ENCODE measurements around the gene CCDC18.
A peak's percentile ranks its signal among the peaks of the same experiment; 100 is the strongest.
"Not testable (repeated sequence)": the region's sequence is repeated elsewhere in the genome, so short reads cannot be mapped to it uniquely, and the experiment has no call there.

CCDC18 gene

DNA sequence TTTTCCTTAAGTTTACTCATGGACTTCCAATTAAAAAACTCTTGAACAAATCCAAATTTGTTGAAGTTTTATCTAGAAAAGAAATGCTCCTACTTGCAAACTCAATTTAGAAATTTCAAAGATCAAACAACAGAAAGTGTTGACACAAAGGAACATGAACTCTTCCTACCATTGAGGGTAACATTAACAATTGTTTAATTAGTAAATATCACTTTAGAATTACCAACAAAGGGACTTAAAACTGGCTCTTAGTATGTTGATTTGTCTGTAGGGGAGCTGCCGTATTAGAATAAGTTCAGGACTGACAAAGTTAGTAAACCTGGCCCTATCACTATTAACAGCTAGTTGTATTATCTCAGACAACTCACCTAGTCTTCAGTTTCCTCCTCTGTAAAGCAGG lies 57.9 kb downstream of the CCDC18 start:
- no peak for DNase-seq

DNA sequence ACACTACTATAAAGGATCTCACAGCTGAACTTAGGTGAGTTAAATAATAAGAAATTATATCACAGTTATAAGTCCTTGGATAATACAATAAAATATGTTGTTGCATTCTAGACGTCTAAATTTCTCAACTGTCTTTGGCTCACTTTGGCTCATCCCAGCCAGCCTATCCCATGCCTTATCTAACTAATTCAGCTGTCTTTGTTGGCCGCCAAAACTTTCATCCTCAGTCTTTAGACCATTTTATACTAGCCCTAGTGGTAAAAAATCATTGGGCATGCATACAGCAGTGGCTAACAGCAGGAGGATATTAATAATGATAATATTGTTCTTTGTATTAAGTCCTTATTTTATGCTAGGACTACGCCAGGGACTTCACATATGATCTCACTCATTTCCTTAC lies 59.3 kb downstream of the CCDC18 start:
- DNase-seq: no peak

DNA sequence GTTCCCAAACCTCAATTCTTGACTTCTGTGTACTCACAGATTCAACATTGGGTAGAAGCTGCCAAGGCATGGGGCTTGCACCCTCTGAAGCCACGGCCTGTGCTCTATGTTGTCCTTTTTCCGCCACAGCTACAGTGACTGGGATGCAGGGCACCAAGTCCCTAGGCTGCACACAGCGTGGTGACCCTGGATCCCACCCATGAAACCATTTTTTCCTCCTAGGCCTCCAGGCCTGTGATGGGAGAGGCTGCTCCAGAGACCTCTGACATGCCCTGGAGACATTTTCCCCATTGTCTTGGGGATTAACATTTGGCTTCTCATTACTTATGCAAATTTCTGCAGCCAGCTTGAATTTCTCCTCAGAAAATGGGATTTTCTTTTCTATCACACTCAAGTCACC lies 62.7 kb downstream of the CCDC18 start:
- DNase-seq: not testable (repeated sequence)

DNA sequence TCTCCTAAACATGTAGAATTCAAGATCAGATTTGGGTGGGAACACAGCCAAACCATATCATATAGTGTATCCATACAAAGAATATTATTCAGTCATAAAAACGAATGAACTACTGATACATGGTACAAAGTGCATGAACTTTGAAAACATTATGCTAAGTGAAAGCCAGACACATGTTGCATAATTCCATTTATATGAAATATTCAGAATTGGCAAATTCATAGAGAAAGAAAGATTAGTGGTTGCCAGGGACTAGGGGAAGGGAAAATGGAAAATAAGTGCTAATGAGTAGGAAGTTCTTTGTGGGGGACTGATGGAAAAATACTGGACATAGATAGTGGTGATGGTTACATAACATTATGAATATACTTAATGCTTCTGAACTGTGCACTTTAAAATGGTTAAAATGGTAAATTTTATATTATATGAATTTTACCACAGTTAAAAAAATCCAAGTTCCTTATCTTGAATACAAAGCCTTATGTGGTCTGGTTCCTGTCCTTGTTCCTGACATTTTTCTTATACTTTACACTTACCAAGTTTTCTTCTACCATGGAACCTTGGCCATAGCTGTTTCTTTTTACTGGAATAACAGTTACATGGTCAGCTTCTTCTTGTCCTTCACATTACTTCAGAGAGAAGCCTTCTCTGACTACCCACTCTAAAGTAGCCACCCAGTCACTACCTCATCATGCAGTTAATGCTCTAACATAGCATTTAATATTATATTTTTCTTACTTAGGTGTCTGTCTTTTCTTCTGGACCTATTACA lies 64.0 kb downstream of the CCDC18 start:
- no peak for DNase-seq

DNA sequence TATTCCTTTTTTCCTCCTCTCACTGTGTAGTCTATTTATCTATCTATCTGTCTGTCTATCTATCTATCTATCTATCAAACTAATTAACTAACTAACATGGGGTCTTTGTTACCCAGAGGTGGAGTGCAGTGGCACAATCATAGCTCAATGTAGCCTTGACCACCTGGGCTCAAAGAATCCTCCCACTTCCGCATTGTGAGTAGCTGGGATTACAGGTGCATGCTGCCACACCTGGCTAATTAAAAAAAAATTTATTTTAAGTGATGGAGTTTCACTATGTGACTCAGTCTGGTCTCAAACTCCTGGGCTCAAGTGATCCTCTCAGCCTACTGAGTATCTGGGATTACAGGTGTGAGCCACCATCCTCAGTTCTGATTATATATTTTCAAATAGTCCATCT lies 71.4 kb downstream of the CCDC18 start:
- DNase-seq: no peak

DNA sequence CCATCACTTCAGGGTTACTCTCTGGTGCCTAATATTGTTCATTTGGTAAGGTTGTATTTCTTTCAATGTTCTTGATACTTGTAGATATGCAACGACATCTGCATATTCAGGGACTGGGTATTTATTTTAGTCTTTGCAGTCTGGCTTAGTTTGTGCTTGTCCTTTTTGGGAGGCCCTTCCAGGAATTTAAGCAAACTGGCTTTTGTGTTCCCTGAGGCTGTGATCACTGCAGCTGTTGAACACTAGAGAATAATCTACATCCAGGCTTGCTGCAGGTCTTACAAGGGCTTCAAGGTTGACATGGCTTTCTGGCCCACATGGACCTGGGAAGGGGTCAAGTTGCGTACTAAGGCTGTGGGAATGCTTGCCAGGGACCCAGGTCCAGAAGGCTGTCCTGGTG lies 72.1 kb downstream of the CCDC18 start:
- no peak for DNase-seq

DNA sequence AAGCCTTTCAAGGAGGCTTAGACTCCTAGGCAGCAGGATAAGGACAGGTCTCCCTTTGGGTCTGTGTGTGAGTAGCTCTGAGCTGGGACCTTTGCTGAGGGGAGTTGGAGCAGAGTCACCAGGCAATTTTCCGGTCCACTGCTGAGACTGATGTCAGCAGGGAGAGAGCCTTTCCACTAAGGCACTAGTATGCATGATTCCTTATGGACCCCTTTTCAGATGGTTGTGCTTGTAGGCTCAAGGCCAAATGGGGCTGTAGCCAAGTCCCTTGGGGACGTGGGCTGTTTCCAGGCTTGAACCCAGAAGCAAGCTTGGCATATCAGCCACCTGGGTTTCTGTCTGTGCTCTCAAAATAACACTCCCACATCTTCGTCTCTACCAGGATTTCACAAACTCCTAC lies 73.0 kb downstream of the CCDC18 start:
- no peak for DNase-seq

DNA sequence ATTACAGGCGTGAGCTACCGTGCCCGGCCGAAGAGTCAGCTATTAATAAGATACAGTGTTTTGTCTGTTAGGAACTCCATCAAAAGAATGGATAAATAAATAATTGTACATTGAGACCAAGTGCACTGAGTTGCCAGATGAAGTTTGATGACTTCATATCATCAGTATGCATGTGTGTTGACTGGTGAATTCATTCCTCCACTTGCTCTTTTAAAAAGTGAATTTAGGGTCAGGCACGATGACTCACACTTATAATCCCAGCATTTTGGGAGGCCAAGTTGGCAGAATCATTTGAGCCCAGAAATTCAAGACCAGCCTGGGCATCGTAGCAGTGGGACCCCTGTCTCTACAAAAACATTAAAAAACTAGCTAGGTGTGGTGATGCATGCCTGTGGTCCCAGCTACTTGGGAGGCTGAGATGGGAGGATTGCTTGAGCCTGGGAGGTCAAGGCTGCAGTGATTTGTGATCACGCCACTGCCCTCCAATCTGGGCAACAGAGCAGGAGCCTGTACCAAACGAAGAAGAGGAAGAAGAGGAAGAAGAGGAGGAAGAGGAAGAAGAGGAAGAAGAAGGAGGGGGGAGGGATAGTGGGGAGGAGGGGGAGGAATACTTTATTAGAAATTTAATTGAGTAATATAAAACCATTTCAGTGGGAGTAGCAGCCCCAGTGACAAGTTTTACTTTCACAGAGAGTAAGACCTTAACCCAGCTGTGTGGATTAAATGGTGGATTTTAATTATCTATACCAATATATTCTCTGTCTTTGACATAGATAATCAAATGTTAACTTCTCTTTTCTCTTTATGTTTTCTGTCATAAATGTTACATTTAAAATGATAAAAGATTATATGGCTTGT lies 74.9 kb downstream of the CCDC18 start:
- no peak for DNase-seq

DNA sequence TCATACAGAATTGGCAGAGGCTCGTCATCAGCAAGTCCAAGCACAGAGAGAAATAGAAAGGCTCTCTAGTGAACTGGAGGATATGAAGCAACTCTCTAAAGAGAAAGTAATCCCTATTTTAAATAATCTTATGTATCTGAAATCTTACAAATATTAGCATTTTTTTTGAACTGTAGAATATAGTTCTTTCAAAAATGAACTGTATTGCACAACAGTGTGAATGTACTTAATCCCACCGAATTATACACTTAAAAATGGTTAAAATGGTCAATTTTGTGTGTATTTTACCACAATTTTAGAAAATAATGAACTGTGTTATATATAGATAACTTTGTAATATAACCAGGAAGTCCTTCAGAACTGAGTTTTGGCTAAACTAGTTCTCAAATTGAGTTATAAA lies 75.9 kb downstream of the CCDC18 start:
- DNase-seq: no peak

DNA sequence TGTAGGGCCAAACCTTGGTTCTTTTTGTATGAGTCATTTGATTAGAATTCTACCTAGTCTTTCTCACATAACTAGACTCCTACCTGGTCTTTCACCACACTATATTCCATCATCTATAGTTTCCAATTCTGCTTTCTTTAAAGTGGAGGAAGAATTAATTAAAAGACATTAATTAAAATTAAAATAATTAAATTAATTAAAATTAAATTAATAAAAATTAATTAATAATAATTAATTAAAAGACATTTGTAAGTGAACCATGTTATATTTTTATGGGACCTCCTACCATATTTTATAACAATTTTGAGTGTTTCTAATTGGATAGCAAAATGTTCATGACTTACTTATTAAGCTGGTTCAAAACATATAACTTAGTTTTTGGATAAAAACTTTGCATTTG lies 77.4 kb downstream of the CCDC18 start:
- no peak for DNase-seq

DNA sequence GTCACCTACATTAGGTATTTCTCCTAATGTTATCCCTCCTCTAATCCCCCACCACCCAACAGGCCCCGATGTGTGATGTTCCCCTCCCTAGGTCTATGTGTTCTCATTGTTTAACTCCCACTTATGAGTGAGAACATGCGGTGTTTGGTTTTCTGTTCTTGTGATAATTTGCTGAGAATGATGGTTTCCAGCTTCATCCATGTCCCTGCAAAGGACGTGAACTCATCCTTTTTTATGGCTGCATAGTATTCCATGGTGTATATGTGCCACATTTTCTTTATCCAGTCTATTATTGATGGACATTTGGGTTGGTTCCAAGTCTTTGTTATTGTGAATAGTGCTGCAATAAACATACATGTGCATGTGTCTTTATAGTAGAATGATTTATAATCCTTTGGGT lies 80.2 kb downstream of the CCDC18 start:
- DNase-seq: not testable (repeated sequence)

DNA sequence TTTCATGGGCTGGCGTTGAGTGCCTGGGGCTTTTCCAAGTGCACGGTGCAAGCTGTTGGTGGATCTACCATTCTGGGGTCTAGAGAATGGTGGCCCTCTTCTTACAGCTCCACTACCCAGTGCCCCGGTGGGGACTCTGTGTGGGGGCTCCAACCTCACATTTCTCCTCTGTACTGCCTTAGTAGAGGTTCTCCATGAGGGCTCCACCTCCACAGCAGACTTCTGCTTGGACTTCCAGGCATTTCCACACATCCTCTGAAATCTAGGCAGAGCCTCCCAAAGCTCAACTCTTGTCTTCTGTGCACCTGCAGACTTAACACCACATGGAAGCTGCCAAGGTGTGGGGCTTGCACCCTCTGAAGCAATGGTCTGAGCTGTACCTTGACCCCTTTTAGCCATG lies 82.1 kb downstream of the CCDC18 start:
- no peak for DNase-seq

DNA sequence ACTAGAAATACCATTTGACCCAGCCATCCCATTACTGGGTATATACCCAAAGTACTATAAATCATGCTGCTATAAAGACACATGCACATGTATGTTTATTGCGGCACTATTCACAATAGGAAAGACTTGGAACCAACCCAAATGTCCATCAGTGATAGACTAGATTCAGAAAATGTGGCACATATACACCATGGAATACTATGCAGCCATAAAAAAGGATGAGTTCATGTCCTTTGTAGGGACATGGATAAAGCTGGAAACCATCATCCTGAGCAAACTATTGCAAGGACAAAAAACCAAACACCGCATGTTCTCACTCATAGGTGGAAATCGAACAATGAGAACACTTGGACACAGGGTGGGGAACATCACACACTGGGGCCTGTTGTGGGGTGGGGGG lies 88.4 kb downstream of the CCDC18 start:
- not testable (repeated sequence) for DNase-seq

DNA sequence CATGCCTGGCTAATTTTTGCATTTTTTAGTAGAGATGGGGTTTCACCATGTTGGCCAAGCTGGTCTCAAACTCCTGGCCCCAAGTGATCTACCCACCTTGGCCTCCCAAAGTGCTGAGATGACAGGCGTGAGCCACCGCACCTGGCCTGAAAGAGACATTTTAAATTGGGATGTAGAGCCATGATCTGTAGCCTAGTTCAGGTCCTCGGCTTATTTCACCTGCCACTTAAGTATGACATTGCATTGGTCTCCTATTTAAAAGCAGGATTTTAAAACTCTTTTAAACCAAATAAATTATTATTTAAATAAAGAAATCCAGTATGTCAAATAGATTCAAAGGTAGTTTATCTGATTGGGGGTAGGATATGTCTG lies 94.7 kb downstream of the CCDC18 start:
- not testable (repeated sequence) for DNase-seq

DNA sequence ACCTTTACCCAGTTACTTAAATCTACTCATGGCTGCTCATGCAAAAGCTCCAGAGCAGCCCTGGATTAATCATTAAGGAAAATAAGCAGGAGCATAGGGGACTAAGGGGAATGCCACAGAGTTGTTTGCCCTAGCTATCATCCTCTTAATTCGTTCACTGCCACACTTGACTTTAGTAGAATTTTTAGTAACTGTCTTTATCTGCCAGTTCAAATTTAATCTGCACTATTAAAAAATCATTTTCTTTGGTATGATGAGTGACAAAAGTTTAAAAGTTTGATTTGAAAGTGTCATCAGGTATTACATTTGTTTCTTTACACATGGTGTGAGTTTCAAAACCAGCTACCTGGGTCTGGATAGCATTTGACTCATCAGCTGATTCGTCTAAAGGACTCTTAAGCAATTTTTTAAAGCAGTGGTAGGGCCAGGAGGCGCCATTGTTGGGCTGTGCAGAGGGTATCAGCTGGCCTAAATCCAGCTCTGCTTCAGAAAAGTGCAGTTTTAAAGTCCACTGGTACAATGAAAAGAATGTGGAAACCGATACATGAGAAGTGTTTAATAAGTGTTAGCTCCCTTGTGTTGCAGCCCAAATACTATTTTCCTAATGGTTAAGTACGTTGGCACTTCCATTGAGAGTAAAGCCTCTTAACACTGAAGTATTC lies 95.2 kb downstream of the CCDC18 start:
- DNase-seq: no peak

DNA sequence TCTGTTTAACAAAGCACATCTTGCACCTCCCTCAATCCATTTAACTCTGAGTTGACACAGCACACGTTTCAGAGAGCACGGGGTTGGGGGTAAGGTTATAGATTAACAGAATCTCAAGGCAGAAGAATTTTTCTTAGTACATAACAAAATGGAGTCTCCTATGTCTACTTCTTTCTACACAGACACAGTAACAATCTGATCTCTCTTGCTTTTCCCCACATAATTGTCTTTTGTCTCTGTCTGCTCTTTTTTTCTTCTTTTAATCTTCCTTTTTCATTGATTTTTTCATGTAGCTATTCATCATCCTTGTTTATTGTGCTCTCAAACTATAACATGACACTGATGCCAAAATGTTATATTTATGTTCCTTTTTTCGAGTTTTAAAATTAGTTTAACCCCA lies 97.0 kb downstream of the CCDC18 start:
- not testable (repeated sequence) for DNase-seq

DNA sequence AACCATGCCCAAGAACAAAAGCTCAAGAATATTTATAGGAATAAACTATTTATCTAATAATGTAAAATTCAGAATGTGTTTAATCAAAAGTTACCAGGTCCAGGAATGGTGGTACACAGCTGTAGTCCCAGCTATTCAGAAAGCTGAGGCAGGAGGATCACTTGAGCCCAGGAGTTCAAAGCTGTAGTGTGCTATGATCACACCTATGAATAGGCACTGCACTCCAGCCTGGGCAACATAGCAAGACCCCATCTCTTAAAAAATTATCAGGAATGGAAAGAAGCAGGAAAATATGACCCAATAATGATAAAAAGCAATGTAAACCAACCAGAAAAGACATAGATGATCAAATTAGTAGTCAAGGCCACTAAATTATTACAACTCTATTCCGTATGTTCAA lies 103.0 kb downstream of the CCDC18 start:
- no peak for DNase-seq

DNA sequence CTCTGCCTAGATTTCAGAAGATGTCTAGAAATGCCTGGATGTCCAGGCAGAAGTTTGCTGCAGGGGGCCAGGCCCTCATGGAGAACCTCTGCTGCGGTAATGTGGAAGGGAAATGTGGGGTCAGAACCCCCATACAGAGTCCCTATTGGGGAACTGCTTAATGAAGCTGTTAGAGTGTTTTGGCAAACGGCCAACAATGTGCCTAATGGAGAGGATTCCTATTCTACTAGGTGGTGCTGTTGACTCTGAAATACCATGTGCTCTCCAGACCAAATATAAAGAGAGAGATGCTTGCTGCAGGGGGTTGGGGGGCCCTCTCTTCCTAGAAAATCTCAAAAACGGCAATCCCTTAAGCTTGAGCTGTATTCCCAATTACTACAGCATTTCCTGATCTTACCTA lies 108.0 kb downstream of the CCDC18 start:
- no peak for DNase-seq

DNA sequence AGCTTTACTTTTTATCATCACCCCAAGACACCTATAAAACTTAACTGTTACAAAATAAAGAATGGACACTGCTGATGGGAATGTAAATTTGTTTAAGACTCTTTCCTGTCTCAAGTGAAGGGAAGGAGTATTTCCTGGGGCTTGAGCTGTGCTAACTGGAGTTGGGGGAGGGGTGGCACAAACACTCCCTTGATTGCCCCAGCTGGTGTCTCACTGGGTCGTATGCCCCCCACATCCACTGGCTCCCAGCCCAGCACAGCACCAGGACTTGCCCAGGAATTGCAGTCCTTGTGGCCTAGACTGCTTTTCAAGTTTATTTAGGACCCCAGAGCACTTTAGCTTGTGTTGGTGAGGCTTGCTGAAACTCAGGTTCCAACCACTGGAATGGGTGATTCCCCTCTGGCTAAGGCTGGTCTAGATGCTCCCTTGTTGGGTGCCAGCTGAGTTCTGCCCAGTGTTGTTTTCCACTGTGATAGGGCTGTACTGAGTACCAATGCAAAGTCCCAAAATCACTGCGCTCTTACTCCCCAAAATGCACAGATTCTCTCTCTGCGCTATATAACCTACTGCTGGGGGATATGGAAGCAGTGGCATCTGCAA lies 116.1 kb downstream of the CCDC18 start:
- DNase-seq: no peak

DNA sequence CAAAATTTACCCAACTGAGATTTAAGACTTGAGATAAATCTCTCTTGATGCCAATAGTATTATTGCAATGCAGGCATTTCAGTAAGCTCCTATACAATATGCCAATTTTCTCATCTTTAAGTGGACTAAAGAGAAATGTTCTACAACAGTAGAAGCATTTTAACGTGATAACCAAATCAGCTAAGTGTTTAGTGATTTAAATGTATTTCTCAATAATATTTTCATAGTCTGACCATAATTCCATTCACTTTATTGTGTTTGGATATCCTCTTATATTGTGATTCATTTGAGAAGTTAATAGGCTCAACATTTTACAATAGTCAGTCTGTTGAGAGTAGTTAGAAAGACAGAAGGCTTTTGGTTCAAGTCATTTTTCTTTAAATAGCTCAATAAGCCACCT lies 120.6 kb downstream of the CCDC18 start:
- DNase-seq: no peak

DNA sequence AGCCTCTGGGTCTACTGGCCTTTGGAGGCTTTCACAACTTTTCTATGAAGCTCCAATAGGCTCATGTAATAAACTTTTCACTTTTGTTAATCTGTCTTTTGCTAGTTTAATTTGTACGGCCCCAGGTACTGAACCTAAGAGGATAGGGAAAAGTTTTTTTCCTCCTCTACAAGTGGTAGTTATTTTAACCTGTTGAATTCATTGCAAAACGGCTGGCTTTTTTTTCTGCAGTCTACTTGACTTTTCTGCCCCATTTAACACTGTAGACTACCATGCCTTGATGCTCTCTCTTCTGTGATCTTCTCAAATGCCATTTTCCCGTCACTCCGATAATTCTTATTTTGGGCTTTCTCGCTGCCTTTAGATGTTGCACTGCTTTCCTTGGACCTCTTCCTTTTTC lies 121.6 kb downstream of the CCDC18 start:
- DNase-seq: no peak

DNA sequence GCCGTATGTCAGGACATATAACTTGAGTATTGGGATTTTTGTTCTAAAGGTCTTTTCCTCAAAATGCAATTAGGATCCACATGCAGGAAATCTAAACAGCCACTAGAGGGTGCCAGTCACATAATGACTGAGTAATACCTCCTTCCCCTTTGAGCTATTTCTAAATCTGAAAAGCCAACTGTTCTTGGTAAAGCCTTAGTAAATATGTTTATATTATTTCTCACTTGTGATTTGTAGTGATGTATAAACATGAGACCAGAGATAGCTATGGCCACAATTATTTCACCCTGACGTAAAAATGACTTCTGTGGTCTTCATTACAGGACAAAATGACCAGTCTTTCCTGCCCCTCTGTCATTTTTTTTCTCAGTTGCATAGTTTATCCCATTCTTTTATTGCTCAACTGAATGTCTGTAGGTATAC lies 124.2 kb downstream of the CCDC18 start:
- peak in 3 of 5 donors; percentile 23 to 57 (median 41) for DNase-seq

DNA sequence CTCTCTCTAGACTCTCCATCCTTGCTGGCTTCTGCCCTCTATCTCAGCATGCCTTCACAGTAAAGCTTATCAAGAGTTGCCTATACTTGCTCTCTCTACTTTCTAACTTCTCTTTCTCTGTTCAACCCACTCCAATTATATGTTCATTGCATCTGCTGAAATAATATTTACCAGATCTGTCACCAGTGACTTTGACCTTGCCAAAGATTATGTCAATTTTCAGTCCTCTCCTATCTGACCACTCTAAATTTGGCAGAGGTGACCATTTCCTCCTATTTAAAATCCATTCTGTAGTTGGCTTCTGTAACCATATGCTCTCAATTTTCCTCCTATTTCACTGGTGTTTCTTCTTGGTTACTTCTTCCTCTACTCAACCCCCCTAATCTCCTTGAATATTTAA lies 126.4 kb downstream of the CCDC18 start:
- no peak for DNase-seq

Measured in T-helper 1 cell (primary cell).